GM19238 (cell line): Measurements from ENCODE around the gene GOPC.

Experiments used
- DNase-seq: peaks from one replicate; pipeline ENCODE4 v3.0.0; 2011; ENCODE audit warnings: low spot score; ENCODE audit not compliant: insufficient read length

Gene GOPC

DNA sequence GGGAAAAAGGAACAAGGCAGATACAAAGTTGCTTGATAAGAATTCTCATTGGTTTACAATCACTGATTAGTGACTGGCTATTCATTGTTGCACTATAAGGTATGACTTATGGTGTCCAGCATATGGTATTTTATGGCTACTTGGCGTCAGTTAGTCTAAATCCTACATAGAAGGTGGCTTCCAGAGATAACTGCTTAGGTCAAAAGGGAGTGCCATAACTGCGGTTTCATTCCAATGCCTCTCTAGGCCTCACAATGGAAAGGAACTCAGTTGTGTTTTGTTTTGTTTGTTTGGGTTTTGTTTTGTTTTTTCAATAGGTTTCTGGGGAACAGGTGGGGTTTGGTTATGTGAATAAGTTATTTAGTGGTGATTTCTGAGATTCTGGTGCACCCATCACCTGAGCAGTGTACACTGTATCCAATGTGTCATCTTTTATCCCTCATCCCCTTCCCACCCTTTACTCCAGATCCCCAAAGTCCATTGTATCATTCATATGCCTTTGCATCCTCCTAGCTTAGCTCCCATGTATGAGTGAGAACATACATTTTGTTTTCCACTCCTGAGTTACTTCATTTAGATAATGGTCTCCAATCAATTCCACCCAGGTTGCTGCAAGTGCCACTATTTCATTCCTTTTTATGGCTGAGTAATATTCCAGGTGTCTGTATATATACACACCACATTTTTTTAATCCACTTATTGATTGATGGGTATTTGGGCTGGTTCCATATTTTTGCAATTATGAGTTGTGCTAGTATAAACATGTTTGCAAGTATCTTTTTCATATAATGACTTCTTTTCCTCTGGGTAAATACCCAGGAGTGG is 7.0 kb downstream of the GOPC start:
- no peak for DNase-seq

- no peak for DNase-seq
Measured at GRCh38 chr6:117592983-117593759, 9.1 kb downstream of the GOPC start.

DNA sequence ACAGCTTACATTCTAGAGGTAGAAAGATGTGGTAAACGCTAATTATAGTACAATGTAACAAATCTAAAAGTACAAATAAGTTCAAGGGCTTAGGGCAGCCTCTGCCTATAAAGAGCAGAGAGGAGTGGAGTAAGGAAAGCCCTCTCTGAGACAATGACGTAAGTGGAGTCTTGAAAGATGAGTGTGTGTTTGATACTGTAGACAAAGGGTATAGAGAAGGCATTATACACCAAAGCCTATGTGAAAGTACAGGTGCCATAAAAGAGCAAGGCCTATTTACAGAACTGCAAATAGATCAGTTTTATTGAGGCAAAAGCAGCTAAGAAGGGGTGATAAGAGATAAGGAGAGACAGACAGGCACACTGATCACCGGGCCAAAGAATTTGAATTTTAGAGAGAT is 10.9 kb downstream of the GOPC start:
- no peak for DNase-seq

DNA sequence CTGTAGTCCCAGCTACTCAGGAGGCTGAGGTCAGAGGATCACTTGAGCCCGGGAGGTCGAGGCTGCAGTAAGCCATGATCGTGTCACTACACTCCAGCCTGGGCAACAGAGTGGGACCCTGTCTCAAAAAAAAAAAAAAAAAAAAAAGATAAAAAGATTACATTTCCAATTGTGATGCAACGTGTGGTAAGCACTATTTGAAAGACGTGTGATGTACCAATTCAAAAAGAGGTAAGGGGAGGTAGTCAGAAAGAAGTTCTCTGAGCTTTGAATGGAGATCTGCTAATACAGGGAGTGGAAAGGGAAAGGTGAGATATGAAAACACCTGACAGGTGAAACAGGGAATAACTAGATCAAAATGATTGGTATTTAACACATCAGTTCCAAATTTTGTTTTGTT is 11.9 kb downstream of the GOPC start:
- no peak for DNase-seq

- no peak for DNase-seq
Measured at GRCh38 chr6:117585647-117586046, 16.7 kb downstream of the GOPC start.

- DNase-seq, result no peak
Measured at GRCh38 chr6:117574198-117574597, 28.1 kb downstream of the GOPC start.

DNA sequence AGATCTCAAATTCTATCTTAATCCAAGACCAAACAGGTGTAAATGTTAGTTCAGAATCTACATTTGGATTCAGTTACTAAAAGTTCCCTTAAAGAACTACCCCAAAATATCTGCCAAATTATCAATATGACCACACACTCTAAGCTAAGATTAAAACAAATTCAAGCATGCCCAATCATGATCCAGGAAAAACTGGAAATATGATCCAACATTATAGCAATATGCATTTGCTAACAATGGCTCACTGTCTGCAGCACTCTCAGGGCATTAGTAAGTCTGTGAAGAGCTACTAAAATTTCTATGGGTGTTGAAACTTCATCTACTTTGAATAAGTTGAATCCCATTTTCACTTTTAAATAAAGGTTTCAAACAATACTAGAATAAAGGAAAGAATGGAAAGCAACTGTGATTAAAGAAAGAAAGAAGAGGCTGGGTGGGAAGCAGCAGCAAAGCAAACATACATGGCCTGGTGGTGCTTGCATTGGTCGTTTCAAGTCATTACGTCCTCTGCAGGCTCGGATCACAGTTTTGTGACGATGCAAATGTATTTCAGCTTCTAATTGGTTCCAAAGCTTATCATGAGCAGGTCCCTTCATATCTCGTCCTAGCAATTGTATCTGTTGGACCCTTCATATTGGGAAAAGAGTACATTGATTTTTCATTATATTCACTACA is 29.2 kb downstream of the GOPC start:
- no peak for DNase-seq

GRCh38 chr6:117568831-117569410 is 33.4 kb downstream of the GOPC start:
- DNase-seq, result no peak

- DNase-seq, result no peak
Measured at GRCh38 chr6:117568247-117568646, 34.1 kb downstream of the GOPC start.

GRCh38 chr6:117564681-117565080 is 37.6 kb downstream of the GOPC start:
- no peak for DNase-seq

DNA sequence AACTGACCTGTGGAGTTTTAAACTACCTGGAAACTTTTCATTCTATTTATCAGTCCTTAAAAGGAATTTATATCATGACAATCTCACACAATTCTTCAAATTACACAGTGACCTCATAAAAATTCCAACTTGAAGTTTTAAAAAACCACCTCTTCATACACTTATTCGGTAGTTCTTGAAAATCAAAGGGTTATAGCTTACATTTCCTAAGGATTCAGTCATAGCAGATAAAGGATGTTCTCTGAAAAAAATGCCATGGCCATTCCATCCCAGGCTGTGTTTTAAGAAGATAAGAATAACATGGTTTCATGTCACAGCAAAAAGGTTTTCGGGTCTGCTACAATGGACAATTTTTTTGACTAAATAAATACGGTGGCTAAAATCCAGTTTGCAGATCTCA is 41.2 kb downstream of the GOPC start:
- DNase-seq, result no peak

- DNase-seq, result no peak
Measured at GRCh38 chr6:117559299-117559698, 43.0 kb downstream of the GOPC start.

- no peak for DNase-seq
Measured at GRCh38 chr6:117558818-117559217, 43.5 kb downstream of the GOPC start.

- DNase-seq, result no peak
Measured at GRCh38 chr6:117557951-117558350, 44.4 kb downstream of the GOPC start.

DNA sequence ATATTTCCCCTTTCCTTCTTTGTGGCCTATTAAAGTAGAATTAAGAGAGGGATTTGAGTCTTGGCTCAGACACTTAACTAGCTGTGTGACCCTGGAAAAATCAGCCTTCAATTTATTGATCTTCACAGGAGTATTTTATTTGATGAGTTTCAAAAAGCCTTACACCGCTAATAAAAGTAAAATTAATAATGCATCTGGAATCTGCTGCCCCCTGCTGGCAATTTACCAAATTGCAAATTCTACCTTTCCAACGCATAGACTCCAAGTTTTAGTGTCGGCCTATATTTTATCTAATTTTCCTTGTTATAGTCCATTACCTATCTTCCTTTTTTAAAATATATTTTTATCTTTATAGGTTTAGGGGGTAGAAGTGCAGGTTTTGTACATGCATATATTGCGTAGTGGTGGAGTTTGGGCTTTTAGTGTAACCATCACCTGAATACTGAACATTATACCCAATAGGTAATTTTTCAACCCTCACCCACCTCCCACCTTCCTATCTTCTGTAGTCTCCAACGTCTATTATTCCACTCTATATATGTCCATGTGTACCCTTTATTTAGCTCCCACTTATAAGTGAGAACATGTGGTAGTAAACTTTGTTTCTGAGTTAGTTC is 46.3 kb downstream of the GOPC start:
- no peak for DNase-seq

- DNase-seq, result no peak
Measured at GRCh38 chr6:117555262-117555849, 47.0 kb downstream of the GOPC start.

- DNase-seq, result no peak
Measured at GRCh38 chr6:117553142-117553541, 49.2 kb downstream of the GOPC start.

DNA sequence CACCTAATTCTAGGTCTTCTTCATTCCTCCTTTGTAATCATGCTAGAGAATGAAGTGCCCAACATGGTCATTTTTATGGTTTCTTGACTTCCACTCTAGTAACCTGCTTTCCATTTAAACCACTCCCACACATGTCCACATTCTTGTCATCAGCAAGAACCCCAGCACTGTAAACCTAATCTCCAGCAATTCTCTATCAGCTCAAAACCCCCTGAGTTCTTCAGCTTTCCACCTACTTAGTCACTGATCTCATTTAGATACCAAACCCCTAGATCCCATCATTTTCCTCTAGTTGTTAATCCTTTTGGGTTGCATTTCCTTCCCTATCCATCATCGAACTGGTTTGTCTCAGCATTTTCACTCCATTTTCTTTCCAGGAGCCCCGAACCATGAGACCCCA is 49.7 kb downstream of the GOPC start:
- DNase-seq, result no peak

DNA sequence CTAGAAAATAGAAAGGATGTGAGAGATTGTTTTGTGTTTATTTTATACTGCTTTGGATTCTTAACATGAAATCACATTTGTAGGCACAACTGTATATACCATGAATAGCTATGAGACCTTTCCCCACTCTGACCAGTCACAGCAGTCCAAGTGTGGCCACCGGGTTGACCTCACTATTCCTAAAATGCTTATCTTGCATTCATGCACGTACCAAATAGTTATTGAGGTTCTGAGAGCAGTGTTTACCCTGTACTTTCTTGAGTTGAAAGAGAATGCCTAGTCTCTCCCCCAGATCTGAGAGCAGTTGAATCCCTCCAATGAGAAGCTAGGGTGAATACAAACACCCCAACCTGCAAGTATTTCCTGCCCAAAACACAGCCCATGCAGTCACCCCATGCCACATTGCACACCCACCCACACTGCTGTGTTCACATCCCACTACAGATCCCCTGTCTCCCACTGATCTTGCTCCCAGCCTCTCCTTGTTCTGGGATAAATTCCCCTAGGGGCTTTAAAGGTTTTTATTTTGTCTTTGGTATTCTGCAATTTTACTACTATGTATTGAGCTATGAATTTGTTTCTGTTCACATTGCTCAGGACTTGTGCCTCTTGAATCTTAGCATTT is 51.6 kb downstream of the GOPC start:
- DNase-seq, result no peak

DNA sequence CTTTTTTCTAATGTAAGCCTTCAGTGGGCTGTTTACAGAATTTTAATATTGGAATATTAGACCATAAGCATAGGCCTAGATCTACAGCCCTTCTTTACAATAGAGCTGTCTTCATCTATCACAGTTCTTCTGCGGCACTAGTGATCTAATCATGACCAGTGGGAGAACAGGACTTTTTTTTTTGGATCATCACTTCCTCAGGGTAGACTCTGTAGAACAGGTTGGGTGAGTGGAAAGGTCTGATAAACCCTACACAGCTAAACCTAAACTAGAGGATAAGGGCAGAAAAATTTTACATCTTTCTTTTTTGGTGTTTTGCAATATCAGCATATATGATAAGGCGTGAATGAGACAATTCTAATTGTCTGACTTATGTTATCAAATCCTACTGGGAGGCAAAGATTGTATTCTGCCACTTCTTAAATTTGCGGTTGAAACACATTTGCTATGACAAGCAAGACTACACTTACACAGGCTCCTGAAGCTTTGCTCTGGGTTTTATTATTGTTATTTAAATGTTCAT is 52.2 kb downstream of the GOPC start:
- no peak for DNase-seq
